ENCODE data around the gene EFCAB9.

The EFCAB9 gene

DNA sequence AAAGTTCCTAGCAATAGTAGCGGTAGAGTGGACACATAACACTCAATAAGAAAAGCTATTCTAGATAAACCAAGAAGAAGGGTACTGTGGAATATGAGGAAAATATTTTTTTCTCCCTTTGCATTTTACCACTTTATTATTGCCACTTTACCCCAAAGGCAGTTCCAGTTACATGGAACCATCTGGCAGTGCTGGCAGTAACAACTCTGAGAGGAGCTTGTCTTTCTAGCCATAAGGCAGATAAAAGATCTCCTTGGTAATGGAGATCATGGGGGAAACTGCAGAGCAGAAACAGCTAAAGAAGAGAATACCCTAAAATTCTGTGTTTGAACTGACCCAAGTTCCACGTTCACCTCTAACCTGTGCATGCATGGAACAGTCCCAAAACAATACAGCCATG is 51.1 kb downstream of the EFCAB9 start:
- no peak for DNase-seq

- DNase-seq, result no peak
Measured at GRCh38 chr5:172245703-172246125, 51.7 kb downstream of the EFCAB9 start.

GRCh38 chr5:172248637-172249036 is 54.7 kb downstream of the EFCAB9 start:
- DNase-seq, result no peak

- no peak for DNase-seq
Measured at GRCh38 chr5:172251419-172251818, 57.4 kb downstream of the EFCAB9 start.

GRCh38 chr5:172252501-172252900 is 58.5 kb downstream of the EFCAB9 start:
- no peak for DNase-seq
